SIG-M5 (cell line): ENCODE measurements around the gene MAGI3.

Experiments
- DNase-seq: peaks from one replicate; lab custom pipeline; 2025; lab: John Stamatoyannopoulos, UW

The MAGI3 gene

GRCh38 chr1:113657556-113658063 is 267.3 kb downstream of the MAGI3 start:
- no peak for DNase-seq

GRCh38 chr1:113659035-113659434 is 268.7 kb downstream of the MAGI3 start:
- no peak for DNase-seq

GRCh38 chr1:113659556-113659955 is 269.2 kb downstream of the MAGI3 start:
- no peak for DNase-seq

GRCh38 chr1:113660088-113660487 is 269.8 kb downstream of the MAGI3 start:
- DNase-seq, result no peak

- no peak for DNase-seq
Measured at GRCh38 chr1:113662101-113662500, 271.8 kb downstream of the MAGI3 start.

GRCh38 chr1:113663165-113663951 is 273.0 kb downstream of the MAGI3 start:
- peak; percentile 24 for DNase-seq

- no peak for DNase-seq
Measured at GRCh38 chr1:113665071-113665470, 274.8 kb downstream of the MAGI3 start.

- no peak for DNase-seq
Measured at GRCh38 chr1:113666126-113666525, 275.8 kb downstream of the MAGI3 start.

GRCh38 chr1:113669988-113670387 is 279.7 kb downstream of the MAGI3 start:
- no peak for DNase-seq

GRCh38 chr1:113670650-113671049 is 280.3 kb downstream of the MAGI3 start:
- no peak for DNase-seq

GRCh38 chr1:113672491-113672890 is 282.2 kb downstream of the MAGI3 start:
- DNase-seq, result no peak

GRCh38 chr1:113674591-113674990 is 284.3 kb downstream of the MAGI3 start:
- no peak for DNase-seq

- no peak for DNase-seq
Measured at GRCh38 chr1:113675302-113675701, 285.0 kb downstream of the MAGI3 start.

- no peak for DNase-seq
Measured at GRCh38 chr1:113676524-113676923, 286.2 kb downstream of the MAGI3 start.

- no peak for DNase-seq
Measured at GRCh38 chr1:113677250-113678158, 287.2 kb downstream of the MAGI3 start.

- no peak for DNase-seq
Measured at GRCh38 chr1:113678159-113678469, 287.8 kb downstream of the MAGI3 start.

GRCh38 chr1:113681596-113682337 is 291.5 kb downstream of the MAGI3 start:
- no peak for DNase-seq

GRCh38 chr1:113683384-113684152 is 293.3 kb downstream of the MAGI3 start:
- DNase-seq, result no peak

GRCh38 chr1:113684153-113684541 is 293.8 kb downstream of the MAGI3 start:
- no peak for DNase-seq

GRCh38 chr1:113686891-113687618 is 296.7 kb downstream of the MAGI3 start:
- no peak for DNase-seq

- no peak for DNase-seq
Measured at GRCh38 chr1:113691184-113691583, 300.9 kb downstream of the MAGI3 start.
